CD4-positive, alpha-beta T cell treated with Interleukin-21 for 1 hour (primary cell): Measurements from ENCODE around the gene CEP170B.
A peak's percentile ranks its signal among the peaks of the same experiment; 100 is the strongest.
"Not testable (repeated sequence)": the region's sequence is repeated elsewhere in the genome, so short reads cannot be mapped to it uniquely, and the experiment has no call there.

ENCODE experiments used
- DNase-seq: peaks from one replicate; pipeline ENCODE4 v3.0.0-alpha.2; 2020

CEP170B gene

DNA sequence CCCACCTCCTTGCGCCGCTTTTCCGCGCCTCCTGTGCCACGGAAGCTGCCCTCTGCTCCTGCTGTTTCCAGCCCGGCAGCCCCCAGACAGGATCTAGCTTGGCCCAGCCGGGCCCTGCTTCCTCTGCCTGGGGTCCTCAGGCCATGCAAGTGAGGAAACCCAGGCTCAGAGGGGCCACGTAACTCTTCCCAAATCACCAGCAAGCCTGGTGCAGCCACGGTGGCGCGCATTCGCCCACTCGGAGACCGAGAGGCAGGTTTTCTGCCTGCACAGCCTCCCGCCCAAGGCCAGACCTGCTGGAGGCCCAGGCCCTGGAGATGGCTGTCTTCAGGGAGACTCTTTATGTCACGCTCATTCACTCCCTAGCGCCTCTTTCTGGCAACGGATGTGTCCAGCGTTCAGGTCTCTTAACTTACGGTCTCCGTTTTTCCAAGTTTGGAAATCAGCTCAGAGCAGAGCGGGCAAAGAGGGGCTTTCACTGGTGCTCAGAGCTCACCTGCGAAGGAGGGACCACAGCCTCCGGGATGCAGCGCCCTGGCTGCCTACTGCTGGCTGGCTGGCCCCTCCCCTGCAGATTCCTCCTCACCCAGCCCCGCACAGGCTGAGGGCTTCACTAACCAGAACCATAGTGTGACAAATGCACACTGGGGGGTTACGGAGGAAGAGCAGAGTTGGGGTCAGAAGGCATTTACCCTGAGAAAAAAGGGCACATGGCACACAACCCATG lies 20.6 kb upstream of the CEP170B start:
- no peak for DNase-seq

GRCh38 chr14:104845033-104845666 lies 19.9 kb upstream of the CEP170B start:
- no peak for DNase-seq

DNA sequence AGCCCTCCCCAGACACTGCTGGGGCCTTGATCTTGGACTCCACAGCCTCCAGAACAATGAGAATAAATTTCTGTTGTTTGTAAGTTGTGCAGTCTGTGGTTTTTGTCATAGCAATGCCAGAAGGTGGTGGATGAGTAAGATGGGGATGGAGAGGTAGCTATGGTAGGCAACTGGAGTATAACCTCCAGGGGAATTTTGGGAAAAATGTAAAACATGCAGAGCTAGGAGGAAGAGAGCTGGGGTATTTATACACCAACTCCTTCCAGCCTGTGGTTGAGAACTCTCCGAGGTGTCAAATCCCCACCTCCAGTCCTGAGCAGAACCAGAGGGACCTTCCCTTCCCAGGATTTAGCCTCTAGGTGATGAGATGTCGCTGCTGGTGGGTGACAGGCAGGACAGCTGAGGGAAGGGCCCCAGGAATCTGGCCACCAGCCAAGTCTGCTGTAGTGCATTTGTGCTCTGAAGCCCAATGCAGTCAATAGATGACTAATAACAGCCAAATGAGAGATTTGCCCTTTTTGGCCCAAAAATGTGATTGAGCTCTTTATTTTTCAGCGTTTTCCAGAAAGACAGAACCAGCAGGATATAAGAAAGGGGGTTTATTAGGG lies 19.1 kb upstream of the CEP170B start:
- DNase-seq, result no peak

DNA sequence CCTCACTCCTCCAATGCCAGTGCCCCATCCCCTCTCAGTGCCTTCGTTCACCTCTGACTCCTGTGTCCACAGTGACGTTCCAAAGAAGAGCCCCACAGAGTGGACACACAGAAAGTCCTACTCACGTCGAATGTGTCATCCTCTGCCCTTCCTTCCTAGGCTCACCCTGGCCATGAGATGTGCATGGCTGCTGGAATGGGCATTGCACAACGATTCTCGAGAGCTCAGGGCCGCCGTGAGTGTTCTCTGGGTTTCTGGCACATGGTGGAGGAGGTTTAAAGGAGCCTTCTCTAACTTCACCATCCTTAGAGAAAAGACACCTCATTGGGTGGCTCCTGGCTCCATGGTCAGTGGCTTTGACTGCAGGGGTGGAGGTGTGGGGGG lies 12.8 kb upstream of the CEP170B start:
- no peak for DNase-seq

GRCh38 chr14:104855532-104856090 lies 9.5 kb upstream of the CEP170B start:
- no peak for DNase-seq

DNA sequence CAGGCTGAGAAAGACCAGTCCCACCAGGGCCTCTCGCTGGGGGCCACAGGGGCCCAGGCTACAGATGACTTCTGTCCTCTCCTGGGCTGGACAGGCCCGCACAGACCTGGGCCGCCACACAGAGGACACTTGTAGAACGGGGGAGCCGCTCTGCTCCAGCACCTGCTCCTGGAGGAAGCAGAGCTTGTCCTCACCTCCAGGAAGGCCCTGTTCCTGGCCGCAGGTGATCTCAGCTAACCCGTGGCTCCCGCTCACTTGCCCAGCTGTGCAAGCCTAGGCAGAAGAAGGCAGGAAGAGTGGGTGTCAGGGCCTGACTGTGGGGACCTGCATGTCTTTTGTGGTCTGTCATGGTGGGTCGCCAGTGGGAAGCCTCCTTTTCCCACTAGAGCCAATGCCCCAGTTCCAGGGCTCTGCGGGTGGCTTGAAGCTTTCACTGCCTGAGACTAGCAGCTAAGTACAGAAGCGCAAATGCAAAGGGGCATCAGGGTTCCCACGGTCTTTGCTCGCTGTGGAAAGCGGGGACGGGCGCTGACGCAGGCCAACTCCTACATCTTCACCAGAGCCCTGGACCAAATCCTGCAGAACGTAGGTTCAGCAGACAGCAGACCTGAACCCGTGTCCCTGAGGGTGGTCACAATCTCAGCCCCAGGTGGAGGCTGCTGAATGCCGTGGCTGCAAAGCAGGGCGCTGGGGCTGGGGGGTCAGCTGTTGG lies 8.8 kb upstream of the CEP170B start:
- DNase-seq, result no peak

GRCh38 chr14:104856869-104857860 lies 7.9 kb upstream of the CEP170B start:
- no peak for DNase-seq

- not testable (repeated sequence) for DNase-seq
Observed at GRCh38 chr14:104857931-104858330, 7.1 kb upstream of the CEP170B start.

DNA sequence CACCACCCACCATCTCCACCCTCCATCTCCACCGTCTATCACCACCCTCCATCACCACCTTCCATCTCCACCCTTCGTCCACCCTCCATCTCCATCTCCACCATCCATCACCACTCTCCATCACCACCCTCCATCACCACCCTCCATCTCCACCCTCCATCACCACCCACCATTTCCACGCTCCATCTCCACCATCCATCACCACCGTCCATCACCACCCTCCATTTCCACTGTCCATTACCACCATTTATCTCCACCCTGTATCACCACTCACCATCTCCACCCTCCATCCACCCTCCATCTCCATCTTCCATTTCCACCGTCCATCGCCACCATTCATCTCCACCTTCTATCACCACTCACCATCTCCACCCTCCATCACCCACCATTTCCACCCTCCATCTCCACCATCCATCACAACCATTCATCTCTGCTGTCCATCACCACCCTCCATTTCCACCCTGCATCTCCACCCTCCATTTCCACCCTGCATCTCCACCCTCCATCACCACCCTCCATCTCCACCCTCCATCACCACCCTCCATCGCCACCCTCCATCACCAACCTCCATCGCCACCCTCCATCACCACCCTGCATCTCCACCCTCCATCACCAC lies 6.1 kb upstream of the CEP170B start:
- no peak for DNase-seq

DNA sequence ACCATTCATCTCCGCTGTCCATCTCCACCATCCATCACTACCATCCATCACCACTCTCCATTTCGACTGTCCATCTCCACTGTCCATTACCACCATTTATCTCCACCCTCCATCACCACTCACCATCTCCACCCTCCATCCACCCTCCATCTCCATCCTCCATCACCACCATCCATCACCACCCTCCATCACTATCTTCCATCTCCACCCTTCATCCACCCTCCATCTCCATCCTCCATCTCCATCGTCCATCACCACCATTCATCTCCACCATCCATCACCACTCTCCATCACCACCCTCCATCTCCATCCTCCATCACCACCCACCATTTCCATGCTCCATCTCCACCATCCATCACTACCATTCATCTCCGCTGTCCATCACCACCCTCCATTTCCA lies 5.2 kb upstream of the CEP170B start:
- no peak for DNase-seq

DNA sequence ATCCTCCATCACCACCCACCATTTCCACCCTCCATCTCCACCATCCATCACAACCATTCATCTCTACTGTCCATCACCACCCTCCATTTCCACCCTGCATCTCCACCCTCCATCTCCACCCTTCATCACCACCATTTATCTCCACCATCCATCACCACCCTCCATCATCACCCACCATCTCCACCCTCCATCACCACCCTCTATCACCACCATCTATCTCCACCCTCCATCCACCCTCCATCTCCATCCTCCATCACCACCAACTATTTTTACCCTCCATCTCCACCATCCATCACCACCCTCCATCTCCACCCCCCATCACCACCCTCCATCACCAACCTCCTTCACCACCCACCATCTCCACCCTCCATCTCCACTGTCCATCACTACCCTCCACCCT lies 4.7 kb upstream of the CEP170B start:
- no peak for DNase-seq

GRCh38 chr14:104863131-104863862 lies 1.8 kb upstream of the CEP170B start:
- DNase-seq, result no peak

DNA sequence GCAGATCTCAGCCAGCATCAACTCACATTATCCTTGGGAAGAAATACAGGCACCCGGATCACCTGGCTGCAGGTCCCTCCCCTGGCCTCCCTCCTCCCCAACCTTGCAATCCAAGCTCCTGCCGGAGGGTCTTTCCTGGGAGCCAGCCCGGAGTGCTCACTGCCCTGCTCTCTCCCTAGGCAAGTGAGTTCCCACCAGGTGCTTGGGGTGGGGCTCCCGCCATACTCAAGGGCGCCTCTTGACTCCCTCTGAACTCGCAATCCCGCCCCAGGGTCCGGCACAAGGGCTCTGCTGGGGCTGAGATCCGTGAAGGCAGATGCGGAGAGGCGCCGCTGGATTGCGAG lies 1.2 kb upstream of the CEP170B start:
- no peak for DNase-seq

- no peak for DNase-seq
Observed at GRCh38 chr14:104864267-104865080, 594 bp upstream of the CEP170B start.

DNA sequence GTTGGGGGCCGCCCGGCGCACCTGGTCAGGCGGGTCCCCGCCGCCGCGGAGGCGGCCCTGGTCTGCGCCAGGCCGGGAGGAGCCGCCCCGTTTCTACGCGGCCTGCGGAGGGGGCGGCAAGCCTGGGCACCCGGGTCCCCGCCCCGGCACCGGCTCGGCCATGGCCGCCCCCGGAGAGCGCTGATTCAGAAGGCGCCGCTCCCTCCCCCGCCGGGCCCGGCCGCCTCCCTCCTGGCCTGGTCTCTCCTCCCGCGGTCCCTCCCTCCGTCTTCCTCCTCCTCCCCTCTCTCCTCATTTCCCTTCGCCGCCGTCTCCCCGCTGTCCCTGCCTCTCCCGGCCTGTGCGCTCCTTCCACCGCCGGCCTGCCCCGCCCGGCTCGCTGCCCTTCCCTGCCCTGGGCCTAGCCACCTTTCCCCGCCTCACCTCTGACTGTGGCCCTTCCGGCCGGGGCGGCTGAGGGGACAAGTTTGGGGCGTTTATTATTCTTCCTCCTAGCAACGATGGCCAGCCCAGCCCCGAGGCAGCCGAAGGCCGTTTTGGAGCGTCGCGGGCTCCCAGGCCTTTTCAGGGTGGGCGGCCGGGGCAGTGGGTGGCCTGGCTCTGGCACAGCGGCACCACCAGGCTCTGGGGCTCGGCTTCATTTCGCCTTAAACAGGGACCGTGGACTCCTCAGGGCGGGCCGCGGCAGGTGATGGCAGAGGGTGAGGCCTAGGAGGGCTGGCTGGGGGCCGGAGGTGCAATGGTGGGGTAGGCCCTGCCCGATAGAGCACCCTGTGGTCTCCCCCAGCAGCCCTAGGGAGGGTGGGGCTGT lies 768 bp downstream of the CEP170B start:
- DNase-seq, result peak; percentile 22

DNA sequence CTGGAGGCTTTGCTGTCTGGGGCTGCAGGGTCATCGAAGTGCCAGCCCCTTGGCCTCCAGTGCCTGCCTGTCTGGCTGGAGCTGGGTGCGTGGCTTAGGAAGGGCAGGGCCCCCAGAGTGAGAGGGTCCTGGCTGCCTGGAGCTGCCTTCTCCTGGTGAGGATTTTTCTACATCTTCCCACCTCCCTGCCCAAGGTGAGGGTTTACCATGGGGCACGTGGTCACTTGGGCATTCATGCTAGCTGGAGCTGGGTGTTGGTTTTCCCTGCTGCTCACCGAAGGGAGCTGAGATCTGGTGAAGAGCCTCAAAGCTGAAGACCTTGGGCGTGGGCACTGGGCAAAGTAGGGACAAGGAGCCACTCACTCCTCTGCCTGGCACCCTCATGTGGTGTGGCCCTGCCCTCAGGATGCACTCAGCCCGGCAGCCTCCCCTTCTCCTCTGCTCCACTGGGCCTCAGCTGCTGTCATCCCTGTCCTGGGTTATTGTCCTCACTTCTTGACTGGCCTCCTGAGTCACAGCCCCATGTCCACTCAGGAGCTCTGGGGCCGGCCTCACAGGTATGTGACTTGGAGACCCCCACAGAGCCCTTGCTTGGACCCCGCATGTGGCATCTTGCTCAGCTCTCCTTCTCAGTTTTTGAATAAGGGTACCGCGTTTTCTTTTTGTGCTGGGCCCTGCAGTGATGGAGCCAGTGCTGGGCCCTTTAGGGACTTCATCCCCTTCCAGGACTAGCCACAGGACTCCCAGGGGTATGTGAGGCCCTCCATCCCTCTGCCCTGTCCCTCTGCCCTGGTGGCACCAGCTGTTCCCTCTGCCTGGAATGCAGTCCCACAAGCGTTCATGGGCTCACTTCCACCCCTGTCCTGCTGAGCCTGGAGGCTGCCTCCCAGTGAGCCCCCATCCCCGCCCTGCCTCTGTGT lies 1.6 kb downstream of the CEP170B start:
- DNase-seq, result no peak

DNA sequence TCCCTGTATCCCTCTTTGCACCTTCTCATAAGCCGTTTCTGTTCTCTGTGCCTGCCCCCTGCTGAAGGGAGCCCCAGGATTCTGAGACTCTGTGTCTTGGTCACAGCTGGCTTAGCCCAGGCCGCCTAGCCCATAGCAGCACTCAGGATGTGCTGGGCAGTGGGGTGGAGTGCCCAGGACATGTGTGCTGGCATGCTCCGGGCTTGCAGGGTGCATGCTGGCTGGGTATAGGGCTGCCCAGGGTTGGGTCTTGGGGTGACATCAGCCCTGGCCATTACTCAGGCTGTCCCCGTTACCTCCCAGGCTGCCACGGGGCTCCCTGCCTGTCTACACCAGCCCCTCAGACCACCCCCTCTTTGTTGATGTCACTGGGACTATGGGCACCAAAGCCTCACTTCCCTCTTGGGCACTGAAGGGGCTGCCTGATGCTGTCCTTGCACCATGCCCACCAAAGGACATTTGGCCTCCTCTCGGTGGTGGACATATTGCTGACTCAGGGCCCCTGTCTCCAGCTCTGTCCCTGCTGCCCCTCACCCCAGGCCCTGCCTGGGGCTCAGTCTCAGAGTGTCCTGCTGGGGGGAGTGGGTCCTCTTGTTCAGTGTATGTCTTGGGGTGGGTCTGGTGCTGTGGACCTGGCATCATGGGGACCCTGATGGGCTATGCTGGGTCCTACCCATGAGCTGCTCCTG lies 2.4 kb downstream of the CEP170B start:
- no peak for DNase-seq
